Fibroblast of lung (primary cell): ENCODE data around the gene MRPS25.

Experiments used
- CTCF ChIP-seq, 2 donors: IDR thresholded peaks in 1 of 2; conservative IDR thresholded peaks in 1 of 2; 1 replicate in 1 of 2; 2 replicates in 1 of 2; pipeline ENCODE4 v1.5.1; 2011 to 2012; ENCODE audit warnings: low read length in 2 of 2, control low read depth in 1 of 2, inconsistent platforms in 1 of 2, low read depth in 1 of 2, mild to moderate bottlenecking in 1 of 2
- EZH2 ChIP-seq: IDR thresholded peaks from 2 replicates; pipeline ENCODE4 v1.5.1; 2012; ENCODE audit warnings: low read length, control low read depth, mild to moderate bottlenecking; ENCODE audit errors: missing control alignments

GRCh38 chr3:15063238-15063637 is 1.9 kb downstream of the MRPS25 start:
- TF ChIP-seq CTCF (conservative IDR thresholded peaks at IDR 0.05 in 1 of 2, IDR thresholded peaks at IDR 0.05 in 1 of 2; ENCODE audit: low read depth in 1 of 2, low read length in 2 of 2): no peak
- no peak for TF ChIP-seq EZH2
